Measurements from ENCODE around the gene MAD1L1.

- no peak for TF ChIP-seq CTCF (IDR thresholded peaks at IDR 0.05; ENCODE audit: low read depth, low read length, poor library complexity, severe bottlenecking)
- TF ChIP-seq EZH2phosphoT487 (IDR thresholded peaks at IDR 0.05; ENCODE audit: borderline replicate concordance, low read length), result no peak
Observed at GRCh38 chr7:1914743-1915142, 318.0 kb downstream of the MAD1L1 start.
